Islet of Langerhans (tissue), 1 donor: ENCODE data around the gene CLK2.
"Not testable (repeated sequence)": the region's sequence is repeated elsewhere in the genome, so short reads cannot be mapped to it uniquely, and the experiment has no call there.

Experiments
- FAIRE-seq: peaks from one replicate; lab custom pipeline; 2011; peaks lifted over from hg19 to GRCh38; lab: Jason Lieb, UNC

Gene CLK2

GRCh38 chr1:155241069-155241679 lies 32.1 kb downstream of the CLK2 start:
- FAIRE-seq = no peak

- no peak for FAIRE-seq
These were observed 36.9 kb downstream of the CLK2 start for GRCh38 chr1:155236451-155236850.

DNA sequence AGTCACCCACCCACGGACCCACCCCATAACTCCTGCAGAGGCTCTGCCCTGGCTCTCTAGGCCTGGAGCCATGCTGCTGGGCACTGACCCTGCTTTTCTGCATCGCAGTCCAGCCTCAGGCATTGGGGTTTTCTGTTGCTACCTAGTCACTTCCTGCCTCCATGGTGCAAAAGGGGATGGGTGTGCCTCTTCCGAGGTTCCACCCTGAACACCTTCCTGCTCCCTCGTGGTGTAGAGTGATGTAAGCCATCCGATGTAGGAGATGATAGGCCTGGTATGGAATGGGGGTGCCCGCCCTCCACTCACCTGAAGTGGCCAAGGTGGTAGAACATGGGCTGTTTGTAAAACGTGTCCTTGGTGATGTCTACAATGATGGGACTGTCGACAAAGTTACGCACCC lies 37.9 kb downstream of the CLK2 start:
- not testable (repeated sequence) for FAIRE-seq

DNA sequence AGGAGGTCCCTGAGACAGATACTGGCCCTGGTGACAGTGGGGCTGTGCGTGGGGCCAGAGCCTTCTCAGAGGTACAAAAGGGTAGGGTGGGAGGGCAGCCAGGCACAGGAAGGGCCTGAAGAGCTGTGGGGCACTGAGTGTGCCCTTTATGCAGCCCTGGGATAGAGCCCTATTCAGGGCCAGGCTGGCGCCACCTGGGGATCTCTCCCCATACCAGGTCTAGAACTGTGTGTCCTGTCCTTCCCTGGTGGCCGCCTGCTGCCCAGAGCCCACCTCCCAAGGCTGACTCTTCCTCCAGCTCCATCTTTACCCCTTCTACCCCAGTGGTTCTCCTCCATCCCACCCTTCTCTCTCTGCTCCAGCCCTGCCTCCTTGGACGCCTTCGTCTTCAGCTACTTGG lies 39.8 kb downstream of the CLK2 start:
- not testable (repeated sequence) for FAIRE-seq

- not testable (repeated sequence) for FAIRE-seq
These were observed 41.0 kb downstream of the CLK2 start for GRCh38 chr1:155232001-155232978.

- FAIRE-seq = not testable (repeated sequence)
These were observed 42.0 kb downstream of the CLK2 start for GRCh38 chr1:155231302-155231701.

GRCh38 chr1:155228096-155228427 lies 45.2 kb downstream of the CLK2 start:
- no peak for FAIRE-seq

DNA sequence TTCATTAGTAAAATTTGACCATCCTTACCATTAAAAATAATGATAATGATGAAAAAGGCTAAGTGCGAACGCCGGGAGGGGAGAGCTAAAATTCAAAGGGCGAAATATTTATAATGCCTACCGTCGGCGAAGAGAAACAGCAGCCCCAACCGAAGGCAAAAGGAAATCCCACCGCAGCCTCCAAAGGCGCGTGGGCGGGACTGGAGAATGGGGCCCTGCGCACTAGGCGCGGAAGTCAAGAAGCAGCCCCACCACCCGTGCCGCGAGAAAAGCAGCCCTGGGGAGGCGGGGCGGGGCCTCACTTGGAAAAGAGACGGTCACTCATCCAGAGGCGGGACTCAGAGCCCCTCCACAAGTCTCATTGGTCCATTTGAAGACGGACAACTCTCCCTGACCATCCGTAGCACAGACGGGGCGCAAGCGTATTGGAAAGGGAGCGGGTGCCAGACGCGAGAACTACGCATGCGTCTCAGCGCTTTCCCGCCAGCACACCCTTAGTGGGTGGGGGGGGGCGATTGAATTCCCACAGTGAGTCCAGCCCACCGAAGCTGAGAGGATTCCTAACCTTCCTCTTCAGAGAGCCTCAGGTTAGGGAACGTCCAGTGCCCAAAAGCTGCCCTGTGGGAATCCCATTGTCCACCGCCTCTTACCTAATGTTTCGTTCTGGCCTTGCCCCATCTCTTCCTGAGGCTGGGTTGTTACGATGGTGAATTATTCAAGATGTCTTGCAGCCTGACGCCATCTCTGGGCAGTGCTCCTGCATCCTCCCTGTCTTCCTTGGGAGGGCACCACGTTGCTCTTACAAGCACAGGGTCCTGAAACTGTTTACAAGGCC lies 45.8 kb downstream of the CLK2 start:
- FAIRE-seq = no peak

DNA sequence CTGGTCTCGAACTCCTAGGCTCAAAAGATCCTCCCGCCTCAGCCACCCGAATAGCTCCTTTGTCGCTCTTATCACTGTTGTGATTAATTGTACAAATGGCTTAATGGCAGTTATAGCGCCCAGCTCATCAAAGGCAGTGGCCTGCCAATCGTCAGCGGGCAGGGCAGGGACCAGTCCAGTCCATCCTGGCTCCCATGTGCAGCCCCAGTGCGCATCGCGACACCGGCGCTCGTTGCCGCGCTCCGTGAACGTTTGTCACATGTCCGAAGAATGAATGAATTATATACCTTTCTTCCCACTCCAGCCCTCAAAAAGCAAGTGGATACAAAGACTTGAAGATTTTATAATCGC lies 46.4 kb downstream of the CLK2 start:
- no peak for FAIRE-seq

DNA sequence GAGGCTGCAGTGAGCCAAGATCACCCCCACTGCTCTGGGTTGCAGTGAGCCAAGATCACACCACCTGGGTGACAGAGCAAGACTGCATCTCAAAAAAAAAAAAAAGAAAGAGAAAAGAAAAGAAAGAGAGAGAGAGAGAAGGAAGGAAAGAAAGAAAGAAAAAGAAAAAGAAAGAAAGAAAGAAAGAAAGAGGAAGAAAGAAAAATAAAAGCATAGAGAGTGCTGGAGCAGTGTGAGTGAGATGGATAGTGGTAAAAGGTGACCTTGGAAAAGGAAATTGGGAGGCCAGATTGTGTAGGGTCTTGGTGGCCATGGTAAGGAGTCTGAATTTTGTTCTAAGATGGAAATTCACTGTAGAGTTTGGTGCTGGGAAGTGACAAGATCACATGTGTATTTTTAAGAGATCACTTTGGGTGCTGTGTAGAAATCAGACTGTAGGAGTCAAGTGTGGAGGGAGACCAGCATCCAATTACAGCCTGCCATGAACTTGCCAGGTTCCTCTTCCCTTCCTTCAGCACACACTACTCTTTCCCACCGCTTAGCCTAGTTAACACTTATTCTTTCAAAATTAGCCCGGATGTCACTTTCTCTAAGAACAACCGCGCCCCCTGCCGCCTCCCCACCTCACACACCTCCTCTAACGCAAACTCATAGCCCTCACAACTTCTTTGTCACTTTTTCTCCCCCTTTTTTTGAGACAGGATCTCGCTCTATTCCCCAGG lies 47.0 kb downstream of the CLK2 start:
- FAIRE-seq = no peak

- not testable (repeated sequence) for FAIRE-seq
These were observed 47.9 kb downstream of the CLK2 start for GRCh38 chr1:155225404-155225759.

GRCh38 chr1:155223047-155223446 lies 50.3 kb downstream of the CLK2 start:
- no peak for FAIRE-seq

GRCh38 chr1:155220211-155220965 lies 52.9 kb downstream of the CLK2 start:
- FAIRE-seq = not testable (repeated sequence)

- no peak for FAIRE-seq
These were observed 53.7 kb downstream of the CLK2 start for GRCh38 chr1:155219592-155220031.

DNA sequence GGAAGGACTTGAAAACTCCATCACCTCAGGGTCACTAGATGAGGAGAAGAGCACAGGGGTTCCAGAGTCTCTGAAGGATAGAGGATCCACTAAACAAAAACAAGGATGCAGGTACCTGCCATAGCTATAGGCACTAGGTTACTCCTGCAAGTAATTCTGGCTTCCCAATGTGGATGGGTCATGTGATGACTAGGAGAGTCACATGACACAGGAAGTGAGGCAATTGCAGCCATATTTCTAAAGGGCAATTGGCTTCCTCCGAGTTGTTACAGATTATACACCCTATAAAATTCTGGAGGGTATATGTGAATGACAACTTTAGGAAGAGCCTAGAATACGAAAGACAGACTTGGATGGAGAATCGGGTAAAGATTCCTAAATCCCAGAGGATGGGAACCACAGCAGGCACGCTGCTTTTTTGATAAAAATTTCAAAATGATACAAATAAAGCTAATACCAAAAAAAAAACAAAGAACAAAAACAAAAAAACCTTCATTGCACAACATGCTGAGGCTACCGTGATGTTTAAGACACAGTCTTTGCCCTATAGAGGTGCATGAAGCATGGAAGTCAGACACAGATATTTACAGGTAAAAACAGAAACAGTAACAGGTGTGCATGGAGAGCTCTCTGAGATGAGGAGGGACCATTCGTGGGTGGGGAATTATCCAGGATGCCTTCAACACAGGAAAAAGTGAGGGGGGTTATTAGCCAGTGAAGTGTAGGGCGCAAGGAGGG lies 54.3 kb downstream of the CLK2 start:
- FAIRE-seq = no peak

DNA sequence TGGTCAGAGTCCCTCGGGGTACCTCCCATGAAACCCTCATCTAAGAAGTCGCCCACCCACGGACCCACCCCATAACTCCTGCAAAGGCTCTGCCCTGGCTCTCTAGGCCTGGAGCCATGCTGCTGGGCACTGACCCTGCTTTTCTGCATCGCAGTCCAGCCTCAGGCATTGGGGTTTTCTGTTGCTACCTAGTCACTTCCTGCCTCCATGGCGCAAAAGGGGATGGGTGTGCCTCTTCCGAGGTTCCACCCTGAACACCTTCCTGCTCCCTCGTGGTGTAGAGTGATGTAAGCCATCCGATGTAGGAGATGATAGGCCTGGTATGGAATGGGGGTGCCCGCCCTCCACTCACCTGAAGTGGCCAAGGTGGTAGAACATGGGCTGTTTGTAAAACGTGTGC lies 58.6 kb downstream of the CLK2 start:
- FAIRE-seq = not testable (repeated sequence)
